ENCODE data around the gene FGF14. TPM values are rescaled to one million over a fixed set of nuclear protein-coding genes. Genes with fewer than 3 reads are reported as not detected.
A peak's percentile ranks its signal among the peaks of the same experiment; 100 is the strongest.

FGF14 gene
- polyA plus RNA-seq, 6 donors from 2014 or later, result not detected

DNA sequence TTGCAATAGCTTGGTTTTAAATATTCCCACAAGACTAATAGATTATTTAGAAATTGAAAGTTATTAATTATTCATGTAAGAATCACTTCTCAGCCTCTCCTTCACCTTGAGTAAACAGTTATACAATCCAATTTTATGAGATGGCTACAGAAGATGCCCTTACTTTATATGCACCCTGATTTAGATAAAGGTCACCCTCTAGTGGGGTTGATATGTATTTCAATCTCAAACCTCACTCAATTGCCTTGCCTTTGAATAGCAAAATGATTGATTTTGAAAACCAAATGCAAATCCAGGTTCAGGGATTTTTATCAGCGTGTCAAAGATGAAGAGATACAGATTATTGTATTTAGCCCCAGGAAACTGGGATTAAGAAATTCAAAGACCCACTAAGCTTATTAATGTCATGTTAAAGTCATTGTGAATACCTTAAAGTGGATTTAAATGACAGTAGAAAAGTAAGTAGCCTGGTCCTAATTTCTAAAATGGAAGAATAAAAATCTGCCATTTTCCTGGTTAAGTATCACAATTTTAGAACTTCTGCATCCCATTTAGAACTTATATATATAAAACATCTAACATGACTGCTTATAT is 644.3 kb downstream of the FGF14 start:
- Mint-ChIP-seq H3K9me3 (no peaks in the 10 kb centered on the region), H3K36me3 (no peaks in the 10 kb centered on the region), H3K27me3 (peaks cover 0 to 19% (median 13%) of the 10 kb centered on the region in 3 donors), H3K4me3 (no peak overlapping the region), H3K4me1 (no peaks in the 10 kb centered on the region), H3K27ac (no peak overlapping the region)
- ATAC-seq (ENCODE audit: low read depth in 2 of 2) (peak in 1 of 2 donors; percentile 40), DNase-seq (peak; percentile 7)

DNA sequence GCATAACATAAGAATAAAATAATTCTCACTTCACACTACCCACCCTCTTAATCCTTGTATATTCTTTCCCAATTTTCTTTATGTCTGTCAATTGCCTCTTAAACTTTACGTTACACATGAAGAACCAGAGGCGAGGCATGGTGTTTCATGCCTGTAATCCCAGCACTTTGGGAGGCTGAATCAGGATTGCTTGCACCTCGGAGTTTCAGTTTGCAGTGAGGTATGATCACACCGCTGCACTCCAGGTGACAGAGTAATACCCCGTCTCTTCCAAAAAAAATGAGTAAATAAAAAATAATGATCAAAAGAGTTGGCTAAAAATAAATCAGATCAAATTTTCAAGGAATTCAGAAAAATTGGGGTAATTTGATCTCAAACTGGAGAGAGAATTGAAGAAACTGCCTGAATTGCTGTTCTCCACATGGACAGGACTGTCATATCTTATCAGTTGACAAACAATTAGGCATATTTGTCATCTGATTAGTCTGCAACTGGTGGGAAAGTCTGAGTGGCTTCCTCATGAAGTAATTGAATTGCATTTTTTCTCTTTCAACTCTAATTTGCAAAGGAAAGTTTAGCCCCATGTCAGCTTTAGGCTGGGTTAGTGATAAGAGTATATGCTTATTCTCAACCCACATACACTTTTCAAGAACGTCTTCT is 646.5 kb downstream of the FGF14 start:
- H3K4me1 Mint-ChIP-seq, result no peaks in the 10 kb centered on the region
- H3K27ac Mint-ChIP-seq, result no peak overlapping the region
- no peak overlapping the region for H3K4me3 Mint-ChIP-seq
- no peaks in the 10 kb centered on the region for H3K36me3 Mint-ChIP-seq
- no peak for ATAC-seq (ENCODE audit: low read depth in 2 of 2)
- H3K9me3 Mint-ChIP-seq, result no peaks in the 10 kb centered on the region
- no peak for DNase-seq
- peaks cover 0 to 13% (median 13%) of the 10 kb centered on the region in 3 donors for H3K27me3 Mint-ChIP-seq

DNA sequence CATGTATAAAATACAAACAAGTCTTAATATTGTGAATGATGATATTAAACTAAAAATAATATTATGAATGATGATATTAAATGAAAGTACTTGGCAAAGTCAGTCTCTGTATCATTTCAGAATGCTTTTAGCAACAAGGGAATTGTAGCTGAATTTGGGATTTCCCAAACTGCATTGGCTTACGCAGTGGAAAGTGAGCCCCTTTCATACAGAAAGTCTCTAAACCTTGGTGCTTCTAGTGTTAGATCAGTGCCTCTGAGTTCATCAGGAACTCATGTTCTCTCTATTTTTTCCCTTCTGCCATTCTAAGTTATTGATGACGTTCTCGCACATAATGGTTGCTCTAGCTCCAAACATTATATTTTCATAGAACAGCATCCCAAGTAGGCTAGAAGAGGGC is 649.4 kb downstream of the FGF14 start:
- DNase-seq (no peak), ATAC-seq (ENCODE audit: low read depth in 2 of 2) (no peak)
- H3K27me3 Mint-ChIP-seq, result peaks cover 0 to 1% (median 0%) of the 10 kb centered on the region in 3 donors
- no peaks in the 10 kb centered on the region for H3K9me3 Mint-ChIP-seq
- no peaks in the 10 kb centered on the region for H3K4me1 Mint-ChIP-seq
- no peak overlapping the region for H3K27ac Mint-ChIP-seq
- no peaks in the 10 kb centered on the region for H3K36me3 Mint-ChIP-seq
- H3K4me3 Mint-ChIP-seq, result no peak overlapping the region

DNA sequence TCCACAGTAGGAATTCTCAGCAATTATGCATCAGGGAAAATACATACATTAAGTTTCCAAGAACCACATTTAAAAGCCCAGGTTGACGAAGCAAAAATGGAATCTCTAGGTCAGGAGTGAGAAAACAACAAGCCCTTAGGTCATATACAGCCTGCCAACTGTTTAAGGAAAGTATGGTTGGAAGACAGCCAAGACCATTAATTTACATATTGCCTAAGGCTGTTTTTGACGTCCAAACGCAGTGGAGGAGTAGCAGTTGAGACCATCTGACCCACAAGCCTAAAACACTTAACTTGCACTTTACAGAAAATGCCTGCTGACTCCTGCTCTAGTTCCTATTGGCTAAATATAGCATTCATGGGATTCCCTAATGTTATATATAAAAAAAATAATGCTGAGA is 650.4 kb downstream of the FGF14 start:
- no peak overlapping the region for H3K27ac Mint-ChIP-seq
- H3K27me3 Mint-ChIP-seq, result peaks cover 0 to 6% (median 0%) of the 10 kb centered on the region in 3 donors
- H3K4me3 Mint-ChIP-seq, result no peak overlapping the region
- H3K4me1 Mint-ChIP-seq, result no peaks in the 10 kb centered on the region
- ATAC-seq (ENCODE audit: low read depth in 2 of 2), result no peak
- no peak for DNase-seq
- no peaks in the 10 kb centered on the region for H3K36me3 Mint-ChIP-seq
- no peaks in the 10 kb centered on the region for H3K9me3 Mint-ChIP-seq

DNA sequence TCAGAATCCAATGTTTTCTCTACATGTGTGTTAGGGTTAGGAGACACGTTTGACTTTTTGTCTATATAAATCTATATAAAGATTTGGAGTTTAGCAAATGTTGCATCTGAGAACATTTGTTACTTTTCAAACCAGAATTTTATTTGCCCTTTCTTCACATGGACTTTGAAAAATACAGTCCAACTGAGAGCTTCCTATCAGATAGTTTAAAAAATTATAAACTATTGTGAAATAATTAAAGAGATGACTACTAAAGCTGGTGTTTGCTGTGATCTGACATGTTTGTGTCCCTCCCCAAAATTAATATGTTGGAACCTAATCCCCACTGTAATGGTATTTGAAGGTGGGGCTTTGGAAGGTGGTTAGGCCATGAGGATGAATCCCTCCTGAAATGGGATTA is 652.3 kb downstream of the FGF14 start:
- Mint-ChIP-seq H3K36me3 (no peaks in the 10 kb centered on the region), H3K4me1 (no peaks in the 10 kb centered on the region)

DNA sequence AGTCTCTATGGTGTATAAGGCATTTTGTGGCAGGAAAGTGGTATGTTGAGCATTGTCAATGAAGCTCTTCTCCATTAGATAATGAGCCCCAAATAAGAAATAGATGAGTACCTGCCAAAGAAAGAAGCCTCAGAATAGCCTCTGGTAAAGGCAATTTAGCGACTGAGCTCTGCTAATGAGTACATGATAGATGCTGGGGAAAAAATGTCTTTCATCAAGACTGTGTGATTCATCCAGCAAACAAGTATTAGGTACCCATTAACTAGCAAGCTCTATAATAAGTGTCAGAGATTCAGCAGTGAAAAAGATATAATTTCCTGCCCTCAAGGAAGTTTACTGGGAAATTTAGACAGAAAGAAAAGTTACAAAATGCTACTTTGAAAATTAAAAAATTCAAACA is 654.8 kb downstream of the FGF14 start:
- H3K4me1 Mint-ChIP-seq, result no peaks in the 10 kb centered on the region
- H3K27ac Mint-ChIP-seq, result no peak overlapping the region
- no peaks in the 10 kb centered on the region for H3K9me3 Mint-ChIP-seq
- no peaks in the 10 kb centered on the region for H3K36me3 Mint-ChIP-seq
- H3K4me3 Mint-ChIP-seq, result no peak overlapping the region
- H3K27me3 Mint-ChIP-seq, result peaks cover 0 to 10% (median 8%) of the 10 kb centered on the region in 3 donors
- no peak for ATAC-seq (ENCODE audit: low read depth in 2 of 2)
- no peak for DNase-seq

More for the DNA sequence above, 652.3 kb downstream of the FGF14 start:
- no peak overlapping the region for H3K4me3 Mint-ChIP-seq
- H3K9me3 Mint-ChIP-seq, result no peaks in the 10 kb centered on the region
- DNase-seq (no peak), ATAC-seq (ENCODE audit: low read depth in 2 of 2) (no peak)
- peaks cover 0 to 10% (median 8%) of the 10 kb centered on the region in 3 donors for H3K27me3 Mint-ChIP-seq
- H3K27ac Mint-ChIP-seq, result no peak overlapping the region

DNA sequence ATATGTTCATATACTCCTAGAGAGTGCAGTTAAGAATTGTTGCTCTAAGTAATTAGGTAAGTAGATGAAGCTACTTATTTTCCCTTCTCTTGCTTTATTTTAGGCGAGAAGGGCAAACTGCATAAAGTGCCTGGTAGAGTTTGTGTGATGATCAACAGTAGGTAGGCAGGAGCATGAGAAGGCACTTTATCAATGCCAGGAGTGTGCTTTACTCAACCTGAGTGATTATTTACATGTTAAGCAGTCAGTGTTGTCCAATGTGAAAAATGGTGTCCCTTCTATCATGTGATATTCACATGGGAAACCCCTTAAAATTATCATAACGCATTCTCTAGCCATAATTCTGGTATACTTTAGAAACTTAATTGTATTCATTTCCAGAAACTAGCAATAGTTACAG is 655.3 kb downstream of the FGF14 start:
- no peak overlapping the region for H3K27ac Mint-ChIP-seq
- no peaks in the 10 kb centered on the region for H3K4me1 Mint-ChIP-seq
- no peak for DNase-seq
- peaks cover 0 to 10% (median 8%) of the 10 kb centered on the region in 3 donors for H3K27me3 Mint-ChIP-seq
- H3K9me3 Mint-ChIP-seq, result no peaks in the 10 kb centered on the region
- no peaks in the 10 kb centered on the region for H3K36me3 Mint-ChIP-seq
- H3K4me3 Mint-ChIP-seq, result no peak overlapping the region
- no peak for ATAC-seq (ENCODE audit: low read depth in 2 of 2)

DNA sequence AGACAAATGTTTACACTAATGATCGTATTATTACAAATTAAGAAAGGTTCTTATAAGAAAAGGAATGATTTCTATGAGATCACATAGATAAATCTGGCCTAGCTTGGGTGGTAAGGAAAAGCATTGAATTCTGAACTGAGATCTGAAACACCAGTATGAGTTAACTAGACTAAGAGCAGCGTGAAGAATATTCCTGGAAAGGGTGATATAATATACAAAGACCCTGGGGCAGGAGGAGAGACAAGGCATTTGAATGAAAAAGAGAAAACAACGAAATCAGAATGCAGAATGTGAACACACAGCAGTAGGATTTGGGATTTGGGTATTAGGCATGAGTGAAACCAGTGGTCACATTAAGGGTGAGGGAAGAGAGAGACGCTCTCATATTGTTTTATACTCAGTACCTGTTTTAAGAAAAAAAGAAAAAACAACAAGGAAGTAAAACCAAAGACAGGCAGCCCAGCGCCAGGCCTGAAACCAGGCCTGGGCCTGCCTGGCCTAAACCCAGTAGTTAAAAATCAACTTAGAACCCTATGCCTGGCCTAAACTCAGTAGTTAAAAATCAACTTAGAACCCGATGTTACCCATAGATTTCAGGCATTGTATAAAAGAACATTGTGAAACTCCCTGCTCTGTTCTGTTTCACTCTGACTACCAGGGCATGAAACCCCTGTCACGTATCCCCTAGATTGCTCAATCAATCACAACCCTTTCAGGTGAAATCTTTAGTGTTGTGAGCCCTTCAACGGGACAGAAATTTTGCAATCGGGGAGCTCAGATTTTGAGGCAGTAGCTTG is 662.3 kb downstream of the FGF14 start:
- Mint-ChIP-seq H3K4me3 (no peak overlapping the region), H3K36me3 (no peaks in the 10 kb centered on the region), H3K27me3 (no peaks in the 10 kb centered on the region), H3K9me3 (no peaks in the 10 kb centered on the region), H3K27ac (no peak overlapping the region), H3K4me1 (no peaks in the 10 kb centered on the region)
- DNase-seq (no peak), ATAC-seq (ENCODE audit: low read depth in 2 of 2) (no peak)

DNA sequence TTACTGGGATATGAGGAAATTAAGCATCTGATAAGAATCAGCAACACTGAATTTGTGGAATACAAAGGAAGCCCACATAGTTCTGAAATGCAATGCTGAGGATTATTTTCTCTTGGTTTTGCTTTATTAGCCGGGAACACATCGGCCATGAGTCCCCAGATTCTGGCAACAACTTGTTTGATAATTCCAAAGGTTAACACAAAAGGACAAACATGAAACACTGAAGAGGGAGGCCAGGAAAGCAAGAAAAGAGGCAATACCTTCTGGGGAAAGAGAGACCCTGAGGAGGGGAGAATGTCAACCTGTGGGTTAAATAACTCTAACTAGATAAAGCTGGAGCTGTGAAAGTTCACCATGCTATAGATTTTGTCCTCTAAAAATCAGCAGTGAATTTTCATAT is 663.5 kb downstream of the FGF14 start:
- H3K27me3 Mint-ChIP-seq, result no peaks in the 10 kb centered on the region
- no peak for ATAC-seq (ENCODE audit: low read depth in 2 of 2)
- no peaks in the 10 kb centered on the region for H3K4me1 Mint-ChIP-seq
- no peak overlapping the region for H3K27ac Mint-ChIP-seq
- H3K9me3 Mint-ChIP-seq, result no peaks in the 10 kb centered on the region
- no peak overlapping the region for H3K4me3 Mint-ChIP-seq
- no peak for DNase-seq
- no peaks in the 10 kb centered on the region for H3K36me3 Mint-ChIP-seq

DNA sequence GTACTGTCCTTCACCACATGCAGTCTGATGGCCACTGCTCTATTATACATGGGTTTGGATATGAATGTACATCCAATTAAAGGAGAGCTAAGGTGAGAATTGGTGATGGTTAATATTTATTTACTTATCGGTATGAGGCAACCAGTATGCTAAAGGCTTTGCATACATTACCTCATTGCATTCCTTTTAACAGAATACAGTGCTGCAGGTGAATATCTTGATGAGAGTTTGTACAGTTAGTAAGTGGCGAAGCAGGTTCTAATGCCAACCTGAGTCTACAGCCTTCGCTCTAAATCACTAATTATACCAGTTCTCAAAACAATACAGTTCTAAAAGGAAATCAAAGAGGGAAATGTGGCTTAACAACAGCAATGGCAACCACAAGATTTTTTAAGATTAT is 665.3 kb downstream of the FGF14 start:
- ATAC-seq (ENCODE audit: low read depth in 2 of 2) (no peak), DNase-seq (no peak)
- no peak overlapping the region for H3K27ac Mint-ChIP-seq
- no peaks in the 10 kb centered on the region for H3K27me3 Mint-ChIP-seq
- no peak overlapping the region for H3K4me3 Mint-ChIP-seq
- no peaks in the 10 kb centered on the region for H3K36me3 Mint-ChIP-seq
- H3K9me3 Mint-ChIP-seq, result no peaks in the 10 kb centered on the region
- H3K4me1 Mint-ChIP-seq, result no peaks in the 10 kb centered on the region

DNA sequence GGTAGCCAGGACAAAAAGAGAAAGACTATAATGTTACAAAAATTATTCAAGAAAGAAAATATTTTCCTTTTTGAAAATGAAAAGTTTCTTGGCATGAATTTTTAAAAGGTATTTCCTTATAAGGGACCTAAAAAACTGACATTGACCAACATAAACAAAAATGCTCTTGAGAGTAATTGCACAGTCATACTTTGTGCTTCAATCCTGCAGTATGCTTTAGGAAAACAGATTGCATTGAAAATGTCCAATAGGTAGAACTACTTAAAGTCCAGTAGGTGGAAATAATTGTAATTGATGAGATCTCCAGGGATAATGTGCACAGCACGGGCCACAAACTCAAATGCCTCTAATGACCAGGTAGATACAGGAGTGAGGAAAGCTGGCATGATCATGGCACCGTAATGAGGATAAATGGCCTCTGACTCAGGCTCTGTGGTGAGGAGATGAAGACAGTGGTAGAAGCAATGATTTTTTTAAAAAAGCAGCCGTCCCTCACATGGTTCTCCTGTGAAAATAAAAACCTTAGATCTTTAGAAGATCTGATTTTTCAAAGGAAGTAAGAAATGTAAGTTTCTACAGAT is 671.3 kb downstream of the FGF14 start:
- Mint-ChIP-seq H3K27me3 (peaks cover 0 to 7% (median 4%) of the 10 kb centered on the region in 3 donors), H3K36me3 (no peaks in the 10 kb centered on the region), H3K4me3 (no peak overlapping the region), H3K27ac (peak overlapping the region in 1 of 6 donors; percentile 3), H3K4me1 (no peaks in the 10 kb centered on the region), H3K9me3 (no peaks in the 10 kb centered on the region)
- DNase-seq, result no peak
- ATAC-seq (ENCODE audit: low read depth in 2 of 2), result no peak

DNA sequence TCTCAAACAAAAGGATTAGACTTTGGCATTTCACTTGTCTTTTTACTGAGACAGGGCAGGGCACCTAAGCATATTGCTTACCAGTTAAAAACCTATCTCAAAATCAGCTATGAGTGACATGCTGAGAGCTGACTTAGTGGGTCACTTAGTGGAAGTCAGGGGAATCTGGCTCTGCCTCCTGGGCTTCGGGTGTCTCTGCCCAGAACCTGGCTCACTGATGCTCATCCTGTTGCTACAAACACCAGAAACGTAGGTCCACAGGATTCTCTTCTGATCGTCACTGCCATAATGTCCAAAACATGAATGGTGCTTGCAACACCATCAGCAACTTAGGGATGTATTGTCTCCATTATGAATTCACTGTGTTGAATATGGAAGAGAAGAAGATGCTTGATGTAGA is 673.2 kb downstream of the FGF14 start:
- H3K36me3 Mint-ChIP-seq, result no peaks in the 10 kb centered on the region
- H3K27me3 Mint-ChIP-seq, result peaks cover 0 to 7% (median 4%) of the 10 kb centered on the region in 3 donors
- no peaks in the 10 kb centered on the region for H3K4me1 Mint-ChIP-seq
- H3K9me3 Mint-ChIP-seq, result no peaks in the 10 kb centered on the region
- no peak overlapping the region for H3K4me3 Mint-ChIP-seq
- DNase-seq, result no peak
- no peak for ATAC-seq (ENCODE audit: low read depth in 2 of 2)
- H3K27ac Mint-ChIP-seq, result no peak overlapping the region

DNA sequence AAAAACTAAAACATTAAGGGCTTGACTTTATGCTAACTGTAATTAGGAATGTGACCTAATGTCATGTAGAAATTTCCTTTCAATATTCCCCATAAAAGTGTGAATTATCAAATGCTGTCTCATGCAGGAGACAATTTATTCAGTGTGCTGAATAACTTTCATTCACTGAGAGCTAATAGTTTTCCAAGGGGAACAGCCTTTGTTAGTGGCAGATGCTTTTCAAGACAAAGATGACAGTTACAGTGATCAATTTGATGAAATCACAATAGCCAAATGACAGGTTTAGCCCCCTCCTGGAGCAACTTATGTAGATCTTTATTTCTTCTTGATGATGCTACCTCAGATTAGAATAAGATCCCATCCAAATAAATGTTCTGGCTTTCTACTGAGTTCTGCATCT is 673.8 kb downstream of the FGF14 start:
- Mint-ChIP-seq H3K9me3 (no peaks in the 10 kb centered on the region), H3K27ac (no peak overlapping the region), H3K36me3 (no peaks in the 10 kb centered on the region), H3K4me1 (no peaks in the 10 kb centered on the region), H3K27me3 (peaks cover 0 to 7% (median 4%) of the 10 kb centered on the region in 3 donors), H3K4me3 (no peak overlapping the region)
- no peak for DNase-seq
- ATAC-seq (ENCODE audit: low read depth in 2 of 2), result no peak

DNA sequence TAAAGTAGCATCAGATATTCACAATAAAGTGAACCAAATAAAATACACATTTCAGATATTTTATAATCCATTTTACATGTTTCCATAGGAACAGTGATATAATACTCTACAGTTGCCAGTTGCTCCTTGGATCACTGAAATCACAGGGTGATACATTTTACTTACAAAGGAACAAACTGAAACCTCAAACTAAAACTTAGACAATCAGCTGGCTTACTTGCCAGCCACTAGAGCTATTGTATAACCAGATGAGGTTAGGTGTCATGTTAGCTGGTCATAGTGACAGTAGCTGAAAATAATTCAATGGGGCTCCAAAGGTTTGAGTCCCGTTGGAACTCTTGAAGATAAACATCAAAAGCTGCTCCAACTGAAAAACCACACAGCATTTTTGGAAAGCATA is 674.7 kb downstream of the FGF14 start:
- Mint-ChIP-seq H3K27me3 (peaks cover 0 to 7% (median 4%) of the 10 kb centered on the region in 3 donors), H3K27ac (no peak overlapping the region), H3K4me3 (no peak overlapping the region), H3K4me1 (no peaks in the 10 kb centered on the region), H3K9me3 (peaks cover 0 to 2% (median 0%) of the 10 kb centered on the region in 7 donors), H3K36me3 (no peaks in the 10 kb centered on the region)
- DNase-seq (no peak), ATAC-seq (ENCODE audit: low read depth in 2 of 2) (no peak)

Measured in naive B cell (primary cell).